Epithelial cell of proximal tubule (primary cell): ENCODE data around the gene DOCK2. TPM values are rescaled to one million over a fixed set of nuclear protein-coding genes. Genes with fewer than 3 reads are reported as not detected.

Source experiments
- DNase-seq: peaks from one replicate; pipeline ENCODE4 v3.0.0-alpha.2; 2011; ENCODE audit warnings: low read depth
- H3K4me3 ChIP-seq: 2 replicates; pipeline ENCODE4 v1.5.1; 2011; ENCODE audit warnings: low read depth, mild to moderate bottlenecking, low read length
- CTCF ChIP-seq: conservative IDR thresholded peaks from 2 replicates; pipeline ENCODE4 v1.5.1; 2012; ENCODE audit warnings: low read depth, mild to moderate bottlenecking, low read length
- total RNA-seq: library from RNA; depleted of rRNA; stranded (reverse); fragments of >200 nt; gene quantifications from 2 replicates; pipeline ENCODE4 v1.2.3, GENCODE V29; 2015

The DOCK2 gene
- total RNA-seq, 1 donor from 2014 or later, result 30.4 TPM

- DNase-seq, result no peak
- no peak for TF ChIP-seq CTCF
- no peak overlapping the region for H3K4me3 ChIP-seq
Observed at GRCh38 chr5:169697511-169697890, 60.4 kb downstream of the DOCK2 start.

- no peak overlapping the region for H3K4me3 ChIP-seq
- DNase-seq, result no peak
- no peak for TF ChIP-seq CTCF
Observed at GRCh38 chr5:169697976-169698375, 60.9 kb downstream of the DOCK2 start.

- no peak for TF ChIP-seq CTCF
- no peak overlapping the region for H3K4me3 ChIP-seq
- no peak for DNase-seq
Observed at GRCh38 chr5:169700611-169701010, 63.5 kb downstream of the DOCK2 start.

GRCh38 chr5:169701910-169702451, 64.9 kb downstream of the DOCK2 start:
- TF ChIP-seq CTCF, result peak; percentile 74
- no peak for DNase-seq
- H3K4me3 ChIP-seq, result no peak overlapping the region

DNA sequence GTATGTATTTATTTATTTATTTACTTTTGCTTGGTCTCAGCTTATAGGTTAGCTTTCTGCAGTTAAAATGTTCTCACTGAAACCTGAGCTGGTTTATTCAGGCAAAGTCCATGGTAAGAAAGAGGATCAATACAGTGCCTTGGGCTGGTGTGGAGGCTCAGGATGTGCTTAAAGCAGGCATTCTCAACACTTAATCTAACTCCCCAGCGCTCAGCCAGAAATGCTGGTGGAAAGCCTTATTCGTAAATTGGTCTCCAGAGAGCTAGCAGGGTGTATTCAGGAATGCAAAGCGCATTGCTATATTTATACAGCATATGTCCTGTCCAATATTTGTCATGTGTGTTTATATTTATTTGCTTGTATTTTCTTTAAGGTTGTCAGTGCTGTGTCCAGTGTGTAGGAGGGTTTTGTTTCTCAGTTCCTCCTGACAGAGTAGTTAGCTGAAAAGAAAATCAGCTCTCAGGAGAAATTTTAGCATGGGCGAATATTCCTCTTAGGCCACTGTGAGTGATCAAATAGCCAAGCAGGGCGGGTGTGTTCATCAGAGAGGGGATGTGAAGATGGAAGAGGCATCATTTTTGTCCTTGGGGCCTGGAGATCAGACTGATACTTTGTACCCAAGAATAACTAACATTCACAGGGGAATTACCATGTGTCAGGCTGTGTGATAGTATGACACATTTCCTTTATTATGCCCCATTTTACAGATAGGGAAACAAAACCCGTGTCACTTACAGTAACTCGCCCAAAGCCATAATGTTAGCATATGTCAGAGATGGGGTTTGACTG, 65.8 kb downstream of the DOCK2 start:
- H3K4me3 ChIP-seq, result no peak overlapping the region
- TF ChIP-seq CTCF, result no peak
- DNase-seq, result no peak

- TF ChIP-seq CTCF, result no peak
- DNase-seq, result no peak
- no peak overlapping the region for H3K4me3 ChIP-seq
Observed at GRCh38 chr5:169703813-169704212, 66.7 kb downstream of the DOCK2 start.

DNA sequence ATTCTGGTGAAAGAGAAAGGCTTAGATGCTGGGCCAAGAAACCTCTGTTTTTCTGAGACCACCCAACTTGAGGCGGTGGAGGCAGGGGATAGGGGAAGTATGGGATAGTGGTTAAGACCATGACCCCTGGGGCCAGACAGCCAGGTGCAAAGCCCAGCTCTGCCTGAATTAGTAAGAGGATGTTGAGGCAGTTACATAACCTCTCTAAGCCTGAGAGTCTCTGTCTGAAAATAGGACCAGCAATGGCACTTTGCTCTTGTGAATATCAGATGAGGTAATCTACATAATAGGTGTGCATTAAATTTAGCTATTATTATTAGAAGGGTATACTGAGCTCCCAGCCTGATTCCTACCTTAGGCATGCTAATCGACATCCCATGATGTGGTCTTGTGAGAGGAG, 68.2 kb downstream of the DOCK2 start:
- DNase-seq, result no peak
- TF ChIP-seq CTCF, result no peak

More for the DNA sequence above, 68.2 kb downstream of the DOCK2 start:
- no peak overlapping the region for H3K4me3 ChIP-seq
